H1 (cell line): ENCODE results near the gene PAX7. TPM values are rescaled to one million over a fixed set of nuclear protein-coding genes. Genes with fewer than 3 reads are reported as not detected.
A peak's percentile ranks its signal among the peaks of the same experiment; 100 is the strongest.

Experiments
- BRCA1 ChIP-seq: IDR thresholded peaks from 2 replicates; pipeline ENCODE4 v1.6.1; 2012; ENCODE audit warnings: low read depth, low read length, improper control_type of control experiment
- EP300 ChIP-seq, 2 experiments: IDR thresholded peaks; 1 replicate in 1 of 2; 2 replicates in 1 of 2; pipeline ENCODE4 v1.6.1; 2011 to 2012; ENCODE audit warnings: low read depth in 2 of 2, low read length in 2 of 2, mild to moderate bottlenecking in 2 of 2, borderline replicate concordance in 1 of 2, inconsistent platforms in 1 of 2, moderate library complexity in 1 of 2
- SP1 ChIP-seq: IDR thresholded peaks from 2 replicates; pipeline ENCODE4 v1.6.1; 2011; ENCODE audit warnings: low read depth, low read length
- polyA plus RNA-seq, 7 experiments: library from polyadenylated mRNA; depleted of rRNA in 3 of 7; stranded (reverse) in 5 of 7; unstranded in 2 of 7; fragments of >200 nt in 5 of 7; fragments of 200-250 nt in 2 of 7; gene quantifications; 1 replicate in 5 of 7; 2 replicates in 1 of 7; 4 replicates in 1 of 7; pipeline versions ENCODE4 v1.2.1 to v1.2.3, GENCODE V29; 2011 to 2013; ENCODE audit warnings: missing spikeins in 2 of 7, mixed read lengths in 2 of 7
- total RNA-seq: library from RNA; stranded (reverse); fragmentation: NEBNext Ultra II Directional; extraction: Animal tissue kit (Norgen Biotek cat#: 25700); gene quantifications from 2 replicates; pipeline ENCODE4 v1.2.1, GENCODE V29; 2021

PAX7 gene
- total and polyA plus RNA-seq, 2 of the 8 experiments (the other 6 are each of a cell fraction or from before 2014, with no cell fraction given) = not detected

DNA sequence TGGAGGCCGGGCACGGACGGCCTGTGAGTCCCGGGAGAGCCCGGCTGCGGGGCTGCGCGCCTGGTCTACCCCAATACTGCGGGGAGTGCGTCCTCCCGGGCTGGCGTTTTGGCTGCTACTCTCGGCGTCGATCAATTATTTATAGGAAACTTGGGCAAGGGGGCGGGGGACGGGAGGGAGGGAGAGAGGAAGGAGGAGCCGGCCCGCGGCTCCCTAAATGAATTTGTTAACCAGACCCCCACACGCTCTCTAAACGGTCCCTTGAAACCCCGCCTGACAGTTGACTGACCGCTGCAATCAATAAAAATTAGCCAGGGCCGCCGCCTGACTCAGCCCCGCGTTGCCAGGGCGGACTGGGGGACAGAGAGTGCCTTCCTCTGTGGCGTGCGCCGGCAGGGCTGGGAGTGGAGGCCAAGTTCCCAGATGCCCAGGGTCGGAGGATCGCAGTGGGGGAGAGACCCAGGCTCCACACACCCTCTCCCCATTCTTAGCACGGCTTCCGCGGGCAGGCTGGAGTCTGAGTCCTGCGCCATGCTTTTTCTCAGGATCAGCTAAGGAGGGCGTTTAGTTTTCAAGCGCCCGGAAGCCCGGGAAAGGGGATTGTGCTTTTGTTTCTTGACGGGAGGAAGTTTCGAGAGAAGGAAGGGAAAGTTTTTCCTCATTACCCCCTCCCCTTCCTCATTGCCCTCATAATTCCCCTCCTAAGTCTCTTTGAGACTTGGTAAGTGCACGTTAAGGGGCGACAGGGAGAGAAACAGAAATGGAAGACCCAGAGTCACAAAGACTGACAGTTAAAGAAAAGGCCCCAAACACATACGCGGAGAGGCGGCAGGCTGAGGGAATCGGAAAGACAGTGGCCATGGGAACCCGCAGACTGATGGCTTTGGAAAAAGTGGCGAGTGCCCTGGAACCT lies 6.2 kb downstream of the PAX7 start (continued):
- TF ChIP-seq BRCA1 = no peak
- no peak for TF ChIP-seq EP300 (IDR thresholded peaks at IDR 0.05; ENCODE audit: borderline replicate concordance in 1 of 2, low read depth in 2 of 2, low read length in 2 of 2)
- 0 out of 2 replicates have a peak, but pooled peaks have one; percentile 29 for TF ChIP-seq SP1
